PFSK-1 (cell line): ENCODE measurements around the gene HIRA.

ENCODE experiments used
- FOXP2 ChIP-seq: optimal IDR thresholded peaks from 2 replicates; pipeline ENCODE3; 2011; ENCODE audit warnings: borderline replicate concordance, control low read depth, inconsistent platforms; ENCODE audit not compliant: insufficient read depth; ENCODE audit errors: extremely low read length, extremely low read depth
- POLR2AphosphoS5 ChIP-seq: IDR thresholded peaks from 2 replicates; pipeline ENCODE4 v1.6.1; 2012; ENCODE audit warnings: low read depth, mild to moderate bottlenecking, control low read depth, low read length, moderate library complexity
- SIN3A ChIP-seq: IDR thresholded peaks from 2 replicates; pipeline ENCODE4 v1.6.1; 2012; ENCODE audit warnings: mild to moderate bottlenecking, low read length, moderate library complexity, borderline replicate concordance; ENCODE audit not compliant: insufficient read depth
- TAF1 ChIP-seq: IDR thresholded peaks from 2 replicates; pipeline ENCODE4 v1.6.1; 2012; ENCODE audit warnings: low read length, control low read depth, borderline replicate concordance; ENCODE audit not compliant: insufficient read depth
- TF ChIP-seq, protein P1 (sequence below), 2 experiments: IDR thresholded peaks; 2 replicates each; pipeline versions ENCODE4 v1.6.1 to v1.8.0; 2011 to 2012; ENCODE audit warnings: low read depth in 2 of 2, low read length in 2 of 2, control low read depth in 1 of 2, inconsistent platforms in 1 of 2, mild to moderate bottlenecking in 1 of 2, moderate library complexity in 1 of 2; ENCODE audit not compliant: insufficient read depth in 1 of 2

DNA sequence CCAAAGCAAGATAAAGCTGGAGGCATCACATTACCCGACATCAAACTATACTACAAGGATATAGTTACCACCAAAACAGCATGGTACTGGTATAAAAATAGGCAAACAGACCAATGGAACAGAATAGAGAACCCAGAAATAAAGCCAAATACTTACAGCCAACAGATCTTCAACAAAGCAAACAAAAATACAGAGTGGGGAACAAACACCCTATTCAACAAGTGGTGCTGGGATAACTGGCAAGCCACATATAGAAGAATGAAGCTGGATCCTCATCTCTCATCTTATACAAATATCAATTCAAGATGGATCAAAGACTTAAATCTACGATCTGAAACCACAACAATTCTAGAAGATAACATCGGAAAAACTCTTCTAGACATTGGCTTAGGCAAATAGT lies 90.0 kb downstream of the HIRA start:
- TF ChIP-seq POLR2AphosphoS5 (no peak), TAF1 (no peak), SIN3A (no peak), FOXP2 (no peak)
- TF ChIP-seq, protein P1, sequence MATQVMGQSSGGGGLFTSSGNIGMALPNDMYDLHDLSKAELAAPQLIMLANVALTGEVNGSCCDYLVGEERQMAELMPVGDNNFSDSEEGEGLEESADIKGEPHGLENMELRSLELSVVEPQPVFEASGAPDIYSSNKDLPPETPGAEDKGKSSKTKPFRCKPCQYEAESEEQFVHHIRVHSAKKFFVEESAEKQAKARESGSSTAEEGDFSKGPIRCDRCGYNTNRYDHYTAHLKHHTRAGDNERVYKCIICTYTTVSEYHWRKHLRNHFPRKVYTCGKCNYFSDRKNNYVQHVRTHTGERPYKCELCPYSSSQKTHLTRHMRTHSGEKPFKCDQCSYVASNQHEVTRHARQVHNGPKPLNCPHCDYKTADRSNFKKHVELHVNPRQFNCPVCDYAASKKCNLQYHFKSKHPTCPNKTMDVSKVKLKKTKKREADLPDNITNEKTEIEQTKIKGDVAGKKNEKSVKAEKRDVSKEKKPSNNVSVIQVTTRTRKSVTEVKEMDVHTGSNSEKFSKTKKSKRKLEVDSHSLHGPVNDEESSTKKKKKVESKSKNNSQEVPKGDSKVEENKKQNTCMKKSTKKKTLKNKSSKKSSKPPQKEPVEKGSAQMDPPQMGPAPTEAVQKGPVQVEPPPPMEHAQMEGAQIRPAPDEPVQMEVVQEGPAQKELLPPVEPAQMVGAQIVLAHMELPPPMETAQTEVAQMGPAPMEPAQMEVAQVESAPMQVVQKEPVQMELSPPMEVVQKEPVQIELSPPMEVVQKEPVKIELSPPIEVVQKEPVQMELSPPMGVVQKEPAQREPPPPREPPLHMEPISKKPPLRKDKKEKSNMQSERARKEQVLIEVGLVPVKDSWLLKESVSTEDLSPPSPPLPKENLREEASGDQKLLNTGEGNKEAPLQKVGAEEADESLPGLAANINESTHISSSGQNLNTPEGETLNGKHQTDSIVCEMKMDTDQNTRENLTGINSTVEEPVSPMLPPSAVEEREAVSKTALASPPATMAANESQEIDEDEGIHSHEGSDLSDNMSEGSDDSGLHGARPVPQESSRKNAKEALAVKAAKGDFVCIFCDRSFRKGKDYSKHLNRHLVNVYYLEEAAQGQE (IDR thresholded peaks at IDR 0.05; ENCODE audit: insufficient read depth in 1 of 2, low read depth in 2 of 2, low read length in 2 of 2): no peak
